Activated CD4-positive, CD25-positive, alpha-beta regulatory T cell treated with anti-CD3 and anti-CD28 coated beads, Interleukin-2, amount 50 U/mL, for 24 hours (primary cell): ENCODE data around the gene PRKACA.

ENCODE experiments used
- ATAC-seq, 2 donors: fragments of 150-1000 bp; cut with Tn5 transposase; one replicate each; pipeline ENCODE4 v1.10.0; 2021; ENCODE audit warnings: mild to moderate bottlenecking in 1 of 2, moderate library complexity in 1 of 2

The PRKACA gene

GRCh38 chr19:14042659-14043608 lies 74.6 kb downstream of the PRKACA start:
- ATAC-seq, result peak in 1 of 2 donors; percentile 45
